ENCODE data around the gene DNAH14.

GRCh38 chr1:225448146-225448805 lies 518.8 kb downstream of the DNAH14 start:
- TF ChIP-seq MTA3 (IDR thresholded peaks at IDR 0.05; ENCODE audit: borderline replicate concordance, low read length) (no peak), EGR1 (IDR thresholded peaks at IDR 0.05; ENCODE audit: borderline replicate concordance in 1 of 2, low read depth in 2 of 2, low read length in 2 of 2) (no peak), YY1 (IDR thresholded peaks at IDR 0.05; ENCODE audit: low read depth, low read length) (no peak), NR2C2 (IDR thresholded peaks at IDR 0.05; ENCODE audit: borderline replicate concordance, control insufficient read depth, insufficient read length, low read depth) (no peak), CTCF (IDR thresholded peaks at IDR 0.05 in 2 of 3, conservative IDR thresholded peaks at IDR 0.05 in 1 of 3; ENCODE audit: control insufficient read depth in 2 of 3, extremely low read depth in 1 of 3, insufficient read depth in 1 of 3, low read depth in 3 of 3, low read length in 3 of 3) (no peak), EP300 (IDR thresholded peaks at IDR 0.05; ENCODE audit: borderline replicate concordance in 1 of 2, control insufficient read depth in 1 of 2, low read depth in 2 of 2, low read length in 2 of 2) (no peak), STAT3 (IDR thresholded peaks at IDR 0.05; ENCODE audit: low read depth, low read length) (no peak), HDAC2 (IDR thresholded peaks at IDR 0.05) (no peak), GABPA (IDR thresholded peaks at IDR 0.05; ENCODE audit: low read depth) (no peak)

Data from GM12878 (cell line).